IMR-90 (cell line): ENCODE results near the gene CYTH1.

Experiments
- CEBPB ChIP-seq: IDR thresholded peaks from 2 replicates; pipeline ENCODE4 v1.6.1; 2012; ENCODE audit warnings: low read depth, low read length, improper control_type of control experiment
- FOS ChIP-seq: fragments of 150-350 bp; IDR thresholded peaks from 2 replicates; pipeline ENCODE4 v1.6.1; 2016; ENCODE audit warnings: low read depth, low read length
- MAFK ChIP-seq: IDR thresholded peaks from 2 replicates; pipeline ENCODE4 v1.6.1; 2012; ENCODE audit warnings: low read depth, low read length, improper control_type of control experiment
- MXI1 ChIP-seq: IDR thresholded peaks from 2 replicates; pipeline ENCODE4 v1.6.1; 2012; ENCODE audit warnings: low read depth, mild to moderate bottlenecking, low read length, moderate library complexity, borderline replicate concordance
- NFE2L2 ChIP-seq: fragments of 150-350 bp; IDR thresholded peaks from 2 replicates; pipeline ENCODE4 v1.6.1; 2016; ENCODE audit warnings: low read depth, mild to moderate bottlenecking, low read length
- POLR2A ChIP-seq: IDR thresholded peaks from 2 replicates; pipeline ENCODE4 v1.6.1; 2012; ENCODE audit warnings: mild to moderate bottlenecking, low read depth, low read length
- RAD21 ChIP-seq: IDR thresholded peaks from 2 replicates; pipeline ENCODE4 v1.6.1; 2012; ENCODE audit warnings: low read length, improper control_type of control experiment
- SMC3 ChIP-seq: fragments of 150-350 bp; IDR thresholded peaks from 2 replicates; pipeline ENCODE4 v1.6.1; 2016; ENCODE audit warnings: low read depth, mild to moderate bottlenecking, antibody characterized with exemption, low read length, moderate library complexity
- TF ChIP-seq, protein P1 (sequence below): conservative IDR thresholded peaks from 2 replicates; pipeline ENCODE4 v1.5.1; 2012; ENCODE audit warnings: mild to moderate bottlenecking, low read depth, low read length, improper control_type of control experiment
- TF ChIP-seq, protein P2 (sequence below): fragments of 150-350 bp; IDR thresholded peaks from 2 replicates; pipeline ENCODE4 v1.6.1; 2016; ENCODE audit warnings: low read depth, mild to moderate bottlenecking, low read length, moderate library complexity, borderline replicate concordance
- TF ChIP-seq, protein P3 (sequence below): fragments of 150-350 bp; IDR thresholded peaks from 2 replicates; pipeline ENCODE4 v1.6.1; 2017; ENCODE audit warnings: mild to moderate bottlenecking, antibody characterized with exemption, low read length, low read depth

DNA sequence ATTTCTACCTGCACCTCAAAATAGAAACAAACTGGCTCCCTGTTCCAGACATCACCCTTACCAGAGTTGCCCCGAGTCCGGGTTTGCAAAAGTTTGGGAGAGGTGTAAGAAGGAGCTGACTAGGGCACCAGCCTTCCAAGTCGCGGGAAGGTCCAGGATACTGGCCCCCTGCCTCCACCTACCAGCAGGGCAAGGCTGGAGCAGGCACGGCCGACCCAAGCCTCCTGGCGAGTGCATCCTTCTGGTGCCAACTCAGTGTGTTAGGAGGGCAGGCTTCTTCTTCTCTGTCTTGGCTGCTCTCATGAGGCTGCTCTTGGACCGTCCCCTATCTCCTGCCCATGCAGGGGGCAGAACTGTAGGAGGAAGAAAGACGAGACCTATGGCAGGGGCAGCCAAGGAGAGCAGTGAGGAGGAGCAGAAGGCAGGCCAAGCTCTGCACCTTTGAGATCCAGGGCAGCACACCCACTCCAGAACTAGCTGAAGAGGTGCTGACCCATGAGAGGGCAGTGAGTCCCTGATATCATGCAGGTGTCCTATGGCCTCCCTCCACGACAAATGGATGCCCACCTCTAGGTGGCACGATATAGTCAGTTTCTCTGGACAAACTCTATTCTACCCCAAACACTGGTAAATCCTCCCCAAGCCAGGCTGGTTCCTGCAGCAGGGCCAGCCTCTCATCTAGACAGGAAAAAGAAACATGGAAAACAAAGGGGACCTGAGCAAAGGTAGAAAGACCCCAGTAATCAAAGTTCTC, 54.4 kb downstream of the CYTH1 start:
- TF ChIP-seq, protein P1, sequence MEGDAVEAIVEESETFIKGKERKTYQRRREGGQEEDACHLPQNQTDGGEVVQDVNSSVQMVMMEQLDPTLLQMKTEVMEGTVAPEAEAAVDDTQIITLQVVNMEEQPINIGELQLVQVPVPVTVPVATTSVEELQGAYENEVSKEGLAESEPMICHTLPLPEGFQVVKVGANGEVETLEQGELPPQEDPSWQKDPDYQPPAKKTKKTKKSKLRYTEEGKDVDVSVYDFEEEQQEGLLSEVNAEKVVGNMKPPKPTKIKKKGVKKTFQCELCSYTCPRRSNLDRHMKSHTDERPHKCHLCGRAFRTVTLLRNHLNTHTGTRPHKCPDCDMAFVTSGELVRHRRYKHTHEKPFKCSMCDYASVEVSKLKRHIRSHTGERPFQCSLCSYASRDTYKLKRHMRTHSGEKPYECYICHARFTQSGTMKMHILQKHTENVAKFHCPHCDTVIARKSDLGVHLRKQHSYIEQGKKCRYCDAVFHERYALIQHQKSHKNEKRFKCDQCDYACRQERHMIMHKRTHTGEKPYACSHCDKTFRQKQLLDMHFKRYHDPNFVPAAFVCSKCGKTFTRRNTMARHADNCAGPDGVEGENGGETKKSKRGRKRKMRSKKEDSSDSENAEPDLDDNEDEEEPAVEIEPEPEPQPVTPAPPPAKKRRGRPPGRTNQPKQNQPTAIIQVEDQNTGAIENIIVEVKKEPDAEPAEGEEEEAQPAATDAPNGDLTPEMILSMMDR: no peak
- TF ChIP-seq, protein P2, sequence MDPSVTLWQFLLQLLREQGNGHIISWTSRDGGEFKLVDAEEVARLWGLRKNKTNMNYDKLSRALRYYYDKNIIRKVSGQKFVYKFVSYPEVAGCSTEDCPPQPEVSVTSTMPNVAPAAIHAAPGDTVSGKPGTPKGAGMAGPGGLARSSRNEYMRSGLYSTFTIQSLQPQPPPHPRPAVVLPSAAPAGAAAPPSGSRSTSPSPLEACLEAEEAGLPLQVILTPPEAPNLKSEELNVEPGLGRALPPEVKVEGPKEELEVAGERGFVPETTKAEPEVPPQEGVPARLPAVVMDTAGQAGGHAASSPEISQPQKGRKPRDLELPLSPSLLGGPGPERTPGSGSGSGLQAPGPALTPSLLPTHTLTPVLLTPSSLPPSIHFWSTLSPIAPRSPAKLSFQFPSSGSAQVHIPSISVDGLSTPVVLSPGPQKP: no peak
- TF ChIP-seq MAFK (no peak), SMC3 (no peak), POLR2A (no peak), NFE2L2 (no peak), FOS (no peak), RAD21 (no peak), CEBPB (no peak), MXI1 (no peak)
- TF ChIP-seq, protein P3, sequence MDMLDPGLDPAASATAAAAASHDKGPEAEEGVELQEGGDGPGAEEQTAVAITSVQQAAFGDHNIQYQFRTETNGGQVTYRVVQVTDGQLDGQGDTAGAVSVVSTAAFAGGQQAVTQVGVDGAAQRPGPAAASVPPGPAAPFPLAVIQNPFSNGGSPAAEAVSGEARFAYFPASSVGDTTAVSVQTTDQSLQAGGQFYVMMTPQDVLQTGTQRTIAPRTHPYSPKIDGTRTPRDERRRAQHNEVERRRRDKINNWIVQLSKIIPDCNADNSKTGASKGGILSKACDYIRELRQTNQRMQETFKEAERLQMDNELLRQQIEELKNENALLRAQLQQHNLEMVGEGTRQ: no peak
